Measurements from ENCODE around the gene ARG2. TPM values are rescaled to one million over a fixed set of nuclear protein-coding genes. Genes with fewer than 3 reads are reported as not detected.
A peak's percentile ranks its signal among the peaks of the same experiment; 100 is the strongest.

ARG2 gene
- total and polyA plus RNA-seq, 9 of the 15 experiments (the other 6 are each of a cell fraction or from before 2014, with no cell fraction given): 6.2 to 75.0 (median 17.8) TPM

GRCh38 chr14:67577181-67577808, 42.4 kb upstream of the ARG2 start (continued):
- TF ChIP-seq MAZ (CRISPR knock-in tag; conservative IDR thresholded peaks at IDR 0.05 in 1 of 2, IDR thresholded peaks at IDR 0.05 in 1 of 2): no peak
- TF ChIP-seq PHTF2 (CRISPR knock-in tag; IDR thresholded peaks at IDR 0.05): no peak
- TF ChIP-seq ZNF76 (CRISPR knock-in tag; IDR thresholded peaks at IDR 0.05; ENCODE audit: borderline replicate concordance): no peak
- TF ChIP-seq ZNF175 (CRISPR knock-in tag; IDR thresholded peaks at IDR 0.05; ENCODE audit: low read depth): no peak

- Histone ChIP-seq H3K4me3 (no peak overlapping the region), H4K20me1 (replicated peaks; ENCODE audit: control insufficient read depth, insufficient read depth, low read length) (no peaks in the 10 kb centered on the region; the same call in 1 of the 2 replicates), H3K36me3 (ENCODE audit: control insufficient read depth, insufficient read depth, low read length) (no peaks in the 10 kb centered on the region), H2AFZ (ENCODE audit: low read depth, low read length) (no peak overlapping the region), H3K9me1 (ENCODE audit: control insufficient read depth, insufficient read depth, low read length) (no peaks in the 10 kb centered on the region), H3K79me2 (ENCODE audit: control insufficient read depth, insufficient read depth, low read length) (no peaks in the 10 kb centered on the region), H3K4me2 (ENCODE audit: insufficient read depth, low read length) (no peak overlapping the region), H3K27me3 (ENCODE audit: control insufficient read depth in 2 of 2, insufficient read depth in 2 of 2, low read length in 2 of 2) (no peaks in the 10 kb centered on the region; a peak in 1 of 5 replicates), H3K9me3 (replicated peaks; ENCODE audit: control insufficient read depth, insufficient read depth, low read depth, low read length) (no peaks in the 10 kb centered on the region), H3K27ac (ENCODE audit: extremely low read depth, low read depth, low read length) (no peak overlapping the region), H3K9ac (ENCODE audit: insufficient read depth in 1 of 2, low read depth in 2 of 2, low read length in 2 of 2) (peak overlapping the region in 1 of 2 experiments; percentile 56; a peak in 2 of 4 replicates), H3K4me1 (replicated peaks in 1 of 2; ENCODE audit: control insufficient read depth in 2 of 2, insufficient read depth in 2 of 2, low read length in 2 of 2) (no peaks in the 10 kb centered on the region; a peak in 1 of 5 replicates)
- FAIRE-seq: no peak
- 43% methylated on average over 13 of the region's 16 CpGs for WGBS (ENCODE audit: insufficient coverage, low coverage, missing lambda C conversion rate)
- no peak for ATAC-seq
- in situ Hi-C loops (cut with MboI): loop anchor here (10.0 kb wide), 1 partner anchor 153 kb away; no protein-coding TSS in a partner anchor
- intact Hi-C loops (cut with micrococcal nuclease): no loop called here
- CTCF ChIA-PET (ENCODE audit: low intra/inter-chr PET ratio): no interaction called here
- TF ChIP-seq SIX5 (IDR thresholded peaks at IDR 0.05; ENCODE audit: borderline replicate concordance in 1 of 2, insufficient read depth in 1 of 2, low read depth in 1 of 2, low read length in 2 of 2): no peak
- TF ChIP-seq MCM5 (IDR thresholded peaks at IDR 0.05; ENCODE audit: low read depth): no peak
- TF ChIP-seq ZBTB17 (CRISPR knock-in tag; IDR thresholded peaks at IDR 0.05): no peak
- no peak for TF ChIP-seq ZNF253 (CRISPR knock-in tag; conservative IDR thresholded peaks at IDR 0.05)
- no peak for TF ChIP-seq MBD1 (CRISPR knock-in tag; IDR thresholded peaks at IDR 0.05)
- no peak for TF ChIP-seq ADNP (tag; IDR thresholded peaks at IDR 0.05)
- TF ChIP-seq KAT7 (CRISPR knock-in tag; IDR thresholded peaks at IDR 0.05; ENCODE audit: borderline replicate concordance): no peak
- no peak for TF ChIP-seq TAF7 (tag; IDR thresholded peaks at IDR 0.05)
- no peak for TF ChIP-seq NR1H2 (CRISPR knock-in tag; IDR thresholded peaks at IDR 0.05)
- no peak for TF ChIP-seq NFIC (IDR thresholded peaks at IDR 0.05)
- POLR2A ChIA-PET: no interaction called here
- no peak for DNase-seq (ENCODE audit: extremely low read depth in 1 of 4, low spot score in 3 of 4)
- no TSS peak for BruUV-seq (replicated peaks)
These were observed 41.6 kb upstream of the ARG2 start for GRCh38 chr14:67577909-67578749.
